ENCODE data around the gene ELL.

Gene ELL

GRCh38 chr19:18487576-18488402 lies 34.1 kb downstream of the ELL start:
- DNase-seq, result no peak

GRCh38 chr19:18486746-18487145 lies 35.1 kb downstream of the ELL start:
- no peak for DNase-seq

- no peak for DNase-seq
These were observed 36.9 kb downstream of the ELL start for GRCh38 chr19:18484992-18485391.

GRCh38 chr19:18483119-18483890 lies 38.6 kb downstream of the ELL start:
- peak; percentile 80 for DNase-seq

GRCh38 chr19:18481505-18482222 lies 40.2 kb downstream of the ELL start:
- DNase-seq, result no peak

- peak; percentile 80 for DNase-seq
These were observed 41.7 kb downstream of the ELL start for GRCh38 chr19:18480006-18480691.

GRCh38 chr19:18478545-18479311 lies 43.1 kb downstream of the ELL start:
- DNase-seq, result no peak

- no peak for DNase-seq
These were observed 43.9 kb downstream of the ELL start for GRCh38 chr19:18477974-18478373.

- no peak for DNase-seq
These were observed 44.7 kb downstream of the ELL start for GRCh38 chr19:18477042-18477779.

GRCh38 chr19:18476507-18477041 lies 45.3 kb downstream of the ELL start:
- DNase-seq, result no peak

GRCh38 chr19:18475762-18476331 lies 46.0 kb downstream of the ELL start:
- no peak for DNase-seq

GRCh38 chr19:18475004-18475453 lies 46.8 kb downstream of the ELL start:
- no peak for DNase-seq

GRCh38 chr19:18474366-18474887 lies 47.4 kb downstream of the ELL start:
- DNase-seq, result no peak

GRCh38 chr19:18473706-18474087 lies 48.2 kb downstream of the ELL start:
- no peak for DNase-seq

GRCh38 chr19:18473003-18473705 lies 48.7 kb downstream of the ELL start:
- DNase-seq, result no peak

GRCh38 chr19:18470787-18471186 lies 51.1 kb downstream of the ELL start:
- DNase-seq, result no peak

- no peak for DNase-seq
These were observed 52.6 kb downstream of the ELL start for GRCh38 chr19:18469069-18469846.

- DNase-seq, result no peak
These were observed 53.4 kb downstream of the ELL start for GRCh38 chr19:18468517-18468916.

GRCh38 chr19:18467978-18468377 lies 53.9 kb downstream of the ELL start:
- DNase-seq, result no peak
